ENCODE results near the gene RXRA.

Gene RXRA

DNA sequence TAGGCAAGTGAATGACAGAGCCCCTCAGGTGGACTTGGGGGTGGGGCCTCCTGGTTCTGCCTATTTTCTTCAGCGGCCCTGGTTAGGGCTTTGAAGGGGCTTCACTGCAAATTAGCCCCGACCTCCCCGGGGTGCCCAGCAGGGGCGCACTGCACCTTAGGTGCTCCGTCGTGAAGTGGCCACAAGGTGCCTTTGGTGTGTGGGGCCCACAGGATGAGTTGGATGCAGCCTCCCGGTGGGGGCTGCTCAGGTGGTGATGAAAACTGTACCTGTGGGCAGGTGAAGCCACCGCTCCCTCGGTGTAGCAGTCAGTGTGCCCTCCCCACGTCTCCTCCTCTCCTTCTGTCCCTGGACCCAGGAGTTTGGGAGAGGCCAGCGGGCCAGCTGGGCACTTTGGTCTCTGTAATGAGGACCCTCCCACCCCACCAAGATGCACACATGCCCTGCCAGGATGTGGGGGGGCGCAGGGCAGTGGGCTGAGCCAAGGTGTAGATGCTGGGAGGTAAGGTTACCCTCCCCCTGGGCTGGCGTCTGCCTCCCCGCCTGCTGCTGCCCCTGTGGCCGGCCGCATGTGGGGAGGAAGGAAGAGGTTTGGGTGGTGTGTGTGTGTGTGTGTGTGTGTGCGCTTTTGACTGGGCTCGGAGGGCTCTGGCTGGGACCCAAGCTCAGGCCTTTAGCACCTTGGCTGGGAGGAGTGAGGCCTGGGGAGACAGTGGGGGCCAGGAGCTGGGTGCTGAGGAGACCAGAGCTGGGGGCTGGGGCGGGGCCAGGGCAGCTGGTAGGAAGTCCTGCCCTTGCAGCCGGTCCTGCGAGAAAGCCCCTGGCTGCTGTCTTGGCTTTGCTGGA is 55.6 kb downstream of the RXRA start:
- DNase-seq (ENCODE audit: low read depth): no peak

- no peak for DNase-seq (ENCODE audit: low read depth)
Observed at GRCh38 chr9:134382733-134383132, 56.5 kb downstream of the RXRA start.

- no peak for DNase-seq (ENCODE audit: low read depth)
Observed at GRCh38 chr9:134383148-134383547, 56.9 kb downstream of the RXRA start.

- DNase-seq (ENCODE audit: low read depth): no peak
Observed at GRCh38 chr9:134384811-134385479, 58.7 kb downstream of the RXRA start.

DNA sequence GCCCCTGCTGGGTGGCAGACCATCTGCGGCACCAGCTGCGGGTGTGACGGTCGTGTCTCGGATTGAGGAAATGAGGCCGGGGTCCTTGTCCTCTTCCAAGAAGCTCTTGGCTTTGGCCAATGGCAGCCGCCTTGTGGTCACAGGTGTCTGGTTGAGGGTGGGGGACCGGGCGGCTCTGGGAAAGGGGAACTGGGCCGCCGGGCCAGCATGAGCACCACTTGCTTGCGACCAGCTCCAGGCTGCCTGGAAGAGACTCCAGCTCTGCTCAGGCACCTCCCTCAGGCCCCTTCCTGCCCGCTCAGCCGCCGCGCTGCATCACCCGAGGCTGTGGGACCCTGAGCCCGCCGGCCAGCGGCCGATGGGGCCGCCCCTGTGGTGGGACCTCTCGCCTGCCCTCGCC is 59.7 kb downstream of the RXRA start:
- no peak for DNase-seq (ENCODE audit: low read depth)

DNA sequence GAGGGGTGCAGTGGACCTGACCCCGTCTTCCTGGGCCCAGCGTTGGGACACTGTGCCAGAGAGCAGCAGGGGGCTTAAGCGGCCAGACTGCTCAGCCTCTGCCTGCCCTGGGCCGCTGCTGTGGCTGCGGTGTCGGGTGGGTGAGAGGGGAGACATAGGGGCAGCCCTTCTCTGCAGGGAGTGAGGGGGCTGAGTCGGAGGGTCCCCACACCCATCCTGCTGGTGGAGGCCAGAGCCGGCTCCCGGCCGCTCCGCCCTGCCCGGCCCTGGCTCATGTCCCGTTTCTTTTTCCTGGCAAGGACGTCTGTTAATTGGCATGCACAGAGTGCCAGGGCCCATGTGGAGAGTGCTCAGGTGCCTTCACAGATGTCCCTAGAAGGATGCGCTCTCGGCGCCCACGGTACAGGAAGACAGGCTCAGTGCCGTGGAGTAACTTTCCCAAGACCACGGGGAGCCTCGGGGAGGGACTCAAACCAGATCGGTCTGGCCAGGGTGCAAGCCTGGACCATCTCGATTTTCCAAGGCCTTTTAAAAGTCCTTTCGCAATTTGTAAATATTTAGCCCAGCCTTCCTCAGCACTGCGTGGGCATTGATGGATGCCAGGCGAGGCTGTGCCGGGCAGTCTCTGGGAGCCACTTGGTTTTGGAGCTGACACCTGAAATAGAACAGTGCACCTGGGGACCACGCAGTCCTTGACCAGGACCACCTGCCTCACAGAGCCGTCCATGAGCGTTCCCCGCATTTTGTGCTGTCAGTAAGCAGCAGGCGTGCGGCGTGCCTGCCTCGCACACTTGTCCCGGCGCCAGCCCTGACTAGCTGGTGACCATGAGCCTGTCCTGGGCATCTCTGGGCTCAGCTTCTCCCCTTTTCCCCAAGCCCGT is 60.9 kb downstream of the RXRA start:
- DNase-seq (ENCODE audit: low read depth): no peak

DNA sequence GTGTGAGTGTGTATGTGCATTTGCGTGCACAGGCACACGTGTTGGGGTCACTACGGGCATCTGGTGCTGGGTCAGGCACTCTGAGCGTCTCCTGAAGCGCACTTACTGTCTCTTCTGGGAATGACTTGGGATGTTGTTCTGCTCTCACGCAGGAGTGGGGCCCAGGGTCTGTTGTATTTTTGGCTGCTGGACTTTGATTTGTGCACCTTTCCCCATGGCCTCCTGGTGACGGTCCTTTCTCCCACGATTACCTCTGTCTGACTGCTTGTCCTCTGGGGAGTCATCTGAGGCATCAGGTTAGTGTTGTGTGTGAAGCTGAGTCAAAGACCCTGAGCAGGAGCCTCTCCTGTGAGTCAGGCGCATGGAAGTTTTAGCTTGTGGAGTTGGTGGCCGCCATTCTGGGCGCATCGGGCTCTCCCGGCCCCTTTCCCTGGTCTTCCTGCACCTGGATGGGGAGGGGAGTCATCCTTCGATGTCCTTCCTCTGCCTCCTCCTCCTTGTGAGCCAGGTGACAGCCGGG is 62.1 kb downstream of the RXRA start:
- no peak for DNase-seq (ENCODE audit: low read depth)

DNA sequence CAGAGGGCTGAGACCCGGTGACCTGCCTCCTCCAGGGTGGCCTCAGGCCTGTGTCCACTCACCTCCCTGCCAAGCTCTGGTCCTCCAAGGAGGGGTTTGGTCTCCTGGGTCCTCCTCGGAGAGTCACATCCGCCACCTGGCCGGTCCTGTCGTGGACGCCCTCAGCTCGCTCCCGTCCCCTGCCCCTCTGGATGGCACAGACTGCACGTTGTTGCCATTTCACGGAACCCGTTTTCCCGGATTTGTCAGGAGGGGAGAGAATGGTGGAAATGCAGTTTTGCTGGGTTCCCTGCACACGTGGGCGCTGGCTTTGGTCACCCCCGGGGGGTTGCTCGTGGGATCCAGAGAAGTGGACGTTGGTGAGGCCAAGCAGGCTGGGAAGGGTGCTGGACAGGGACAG is 62.7 kb downstream of the RXRA start:
- no peak for DNase-seq (ENCODE audit: low read depth)

- no peak for DNase-seq (ENCODE audit: low read depth)
Observed at GRCh38 chr9:134389642-134390041, 63.4 kb downstream of the RXRA start.

- no peak for DNase-seq (ENCODE audit: low read depth)
Observed at GRCh38 chr9:134390537-134390936, 64.3 kb downstream of the RXRA start.

DNA sequence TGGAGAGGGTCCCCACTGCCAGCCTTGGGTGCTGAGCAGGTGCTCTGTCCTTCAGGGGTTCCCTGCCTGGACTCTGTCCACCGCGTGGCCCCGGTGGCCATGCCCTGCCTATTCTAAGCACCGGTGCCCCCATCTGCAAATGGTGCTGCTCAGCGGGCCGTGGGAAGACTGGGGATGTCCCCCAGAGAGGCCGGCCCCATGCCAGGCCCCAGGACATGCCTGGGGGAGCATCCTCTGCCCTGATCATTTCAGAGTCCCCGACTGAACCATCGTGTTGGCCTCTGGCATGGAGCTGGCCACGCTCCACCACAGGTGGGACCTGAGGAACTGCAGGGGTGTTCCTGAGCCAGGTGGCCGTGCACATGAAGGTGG is 64.7 kb downstream of the RXRA start:
- no peak for DNase-seq (ENCODE audit: low read depth)

DNA sequence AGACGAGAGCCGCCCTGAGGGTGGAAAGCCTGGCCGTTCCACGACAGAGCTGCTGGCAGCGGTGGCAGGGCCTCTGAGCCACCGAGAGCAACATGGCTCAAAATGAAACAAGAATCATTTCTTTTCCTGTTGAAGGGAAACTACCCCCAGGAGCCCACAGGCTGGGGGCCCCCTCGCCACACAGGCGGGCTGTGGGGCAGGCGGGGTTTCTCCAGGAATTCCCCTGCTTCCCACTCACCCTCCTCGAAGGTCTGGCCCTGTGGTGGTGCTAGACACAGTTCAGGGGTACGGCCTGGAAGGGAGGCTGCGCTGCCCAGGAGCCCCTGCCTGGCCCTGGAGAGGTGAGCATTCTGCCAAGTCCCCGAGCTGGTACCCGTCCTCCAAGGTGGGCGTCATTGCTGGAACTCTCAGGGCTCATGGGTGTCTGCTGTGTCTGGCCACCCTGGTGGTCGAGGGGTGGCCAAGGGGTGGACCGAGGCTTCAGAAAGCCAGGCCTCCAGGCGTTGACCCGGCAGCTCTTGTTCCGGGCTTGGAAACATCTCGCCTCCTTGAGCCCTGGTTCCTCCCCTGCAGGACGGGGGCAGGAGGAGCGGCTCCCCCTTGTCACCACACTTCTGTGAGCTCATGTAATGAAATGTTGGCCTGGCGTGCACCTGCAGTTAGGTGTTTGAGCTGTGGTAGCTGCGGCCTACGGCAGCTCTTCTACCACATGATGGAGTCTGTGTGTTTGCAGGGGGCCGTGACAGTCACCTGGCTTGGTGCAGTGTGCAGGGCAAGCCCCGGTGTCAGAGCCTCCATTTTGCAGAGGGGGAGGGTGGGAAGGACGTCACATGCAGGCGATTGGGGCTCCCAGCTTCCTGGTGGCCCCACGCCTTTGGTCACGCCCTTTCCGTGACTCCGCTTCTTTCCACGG is 65.3 kb downstream of the RXRA start:
- DNase-seq (ENCODE audit: low read depth): no peak

DNA sequence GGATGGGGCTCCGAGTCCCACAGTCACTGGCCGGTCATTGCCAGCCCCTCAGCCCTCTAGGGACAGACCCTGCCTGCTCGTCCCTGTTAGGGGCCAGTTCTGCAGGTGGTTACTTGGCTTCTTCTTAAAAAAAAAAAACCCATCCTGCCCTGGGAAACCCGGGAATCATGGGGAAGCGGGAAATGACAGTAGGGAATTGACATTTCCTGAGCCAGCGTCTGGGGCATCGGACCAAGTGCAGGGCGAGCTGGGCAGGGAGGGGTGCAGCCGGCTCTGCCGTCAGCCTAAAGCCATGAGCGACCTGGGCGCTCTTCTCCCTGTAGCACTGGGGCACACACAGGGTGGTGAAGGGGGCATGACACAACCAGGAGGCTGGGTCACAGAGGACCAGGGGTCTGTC is 66.6 kb downstream of the RXRA start:
- DNase-seq (ENCODE audit: low read depth): no peak

- DNase-seq (ENCODE audit: low read depth): no peak
Observed at GRCh38 chr9:134393582-134394280, 67.5 kb downstream of the RXRA start.

- DNase-seq (ENCODE audit: low read depth): no peak
Observed at GRCh38 chr9:134395002-134395517, 68.8 kb downstream of the RXRA start.

- no peak for DNase-seq (ENCODE audit: low read depth)
Observed at GRCh38 chr9:134395737-134396257, 69.5 kb downstream of the RXRA start.

GRCh38 chr9:134396258-134396742 is 70.0 kb downstream of the RXRA start:
- no peak for DNase-seq (ENCODE audit: low read depth)

DNA sequence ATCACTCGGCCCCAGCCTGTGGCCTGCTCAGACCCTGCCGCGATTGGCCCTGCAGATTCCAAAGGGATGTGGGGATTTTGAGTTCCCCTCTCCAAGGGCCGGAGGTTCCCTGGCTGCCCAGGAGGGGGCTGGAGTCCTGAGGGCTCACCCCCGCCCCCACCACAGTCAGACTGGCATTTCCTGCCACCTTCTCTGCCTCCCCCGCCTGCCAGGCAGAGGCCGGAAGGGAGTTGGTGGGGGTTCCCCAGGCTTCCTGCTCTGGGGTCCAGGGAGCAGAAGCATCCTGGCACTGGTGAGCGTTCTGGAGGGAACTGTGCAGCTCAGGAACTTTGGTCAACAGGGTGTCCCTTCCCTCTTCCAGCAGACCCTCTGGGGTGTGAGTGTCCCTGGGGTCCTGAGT is 70.6 kb downstream of the RXRA start:
- no peak for DNase-seq (ENCODE audit: low read depth)

DNA sequence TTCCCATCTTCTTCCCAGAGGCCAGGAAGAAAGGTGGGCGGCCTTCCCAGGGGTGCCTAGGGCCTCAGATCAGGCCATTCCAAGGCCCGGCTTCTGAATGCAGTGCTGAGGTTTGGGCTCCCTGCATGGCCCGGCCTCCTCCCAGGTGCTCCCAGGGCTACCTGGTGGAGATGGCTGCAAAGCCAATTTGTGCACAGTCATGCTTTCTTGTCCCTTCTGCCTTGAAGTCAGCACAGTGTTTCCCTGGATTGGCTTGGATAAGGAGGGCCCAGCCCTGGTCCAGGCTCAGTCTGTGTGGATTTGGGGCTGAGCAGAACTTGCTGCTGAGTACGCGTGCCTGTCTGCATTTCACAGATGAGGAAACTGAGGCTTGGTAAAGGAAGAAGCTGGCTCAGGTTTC is 72.5 kb downstream of the RXRA start:
- no peak for DNase-seq (ENCODE audit: low read depth)

- DNase-seq (ENCODE audit: low read depth): no peak
Observed at GRCh38 chr9:134399435-134400056, 73.3 kb downstream of the RXRA start.
